SJCRH30 (cell line): ENCODE measurements around the gene ABI3. TPM values are rescaled to one million over a fixed set of nuclear protein-coding genes. Genes with fewer than 3 reads are reported as not detected.

Source experiments
- total RNA-seq: library from RNA; depleted of rRNA; stranded (reverse); fragments of >200 nt; shearing (Covaris generic); gene quantifications from 2 replicates; pipeline ENCODE4 v1.2.3, GENCODE V29; 2014; rRNA removed

The ABI3 gene
- total RNA-seq, 1 experiment from 2014 or later, result 4.2 TPM

Other genes with a start within 250 kb of the ABI3 start
- gene GIP, start 242.1 kb upstream of the ABI3 start, total RNA-seq, result 0.16 and 0.91 TPM in 2 replicates
- gene IGF2BP1, start 213.3 kb upstream of the ABI3 start, total RNA-seq, result 114 TPM in 2 replicates
- not detected in 2 replicates for gene B4GALNT2, start 77.9 kb upstream of the ABI3 start, total RNA-seq
- 2.8 and 5.3 TPM in 2 replicates for gene GNGT2, start 133 bp upstream of the ABI3 start, total RNA-seq
- 0.43 TPM in 1 of 2 replicates, not detected in the other for gene PHOSPHO1, start 20.1 kb downstream of the ABI3 start, total RNA-seq
- gene ZNF652, start 151.5 kb downstream of the ABI3 start, total RNA-seq, result 28.2 and 29.2 TPM in 2 replicates
- 240 and 249 TPM in 2 replicates for gene PHB1, start 204.2 kb downstream of the ABI3 start, total RNA-seq